IMR-90 (cell line): Measurements from ENCODE around the gene ZNF264.

ENCODE experiments used
- CTCF ChIP-seq: conservative IDR thresholded peaks from 2 replicates; pipeline ENCODE4 v1.5.1; 2012; ENCODE audit warnings: mild to moderate bottlenecking, low read depth, low read length, improper control_type of control experiment
- FOS ChIP-seq: fragments of 150-350 bp; IDR thresholded peaks from 2 replicates; pipeline ENCODE4 v1.6.1; 2016; ENCODE audit warnings: low read depth, low read length
- POLR2A ChIP-seq: IDR thresholded peaks from 2 replicates; pipeline ENCODE4 v1.6.1; 2012; ENCODE audit warnings: mild to moderate bottlenecking, low read depth, low read length
- RAD21 ChIP-seq: IDR thresholded peaks from 2 replicates; pipeline ENCODE4 v1.6.1; 2012; ENCODE audit warnings: low read length, improper control_type of control experiment
- USF2 ChIP-seq: fragments of 150-350 bp; IDR thresholded peaks from 2 replicates; pipeline ENCODE4 v1.6.1; 2017; ENCODE audit warnings: mild to moderate bottlenecking, antibody characterized with exemption, low read length, low read depth

- no peak for TF ChIP-seq CTCF
- no peak for TF ChIP-seq RAD21
- TF ChIP-seq USF2, result no peak
- TF ChIP-seq POLR2A, result no peak
- no peak for TF ChIP-seq FOS
Observed at GRCh38 chr19:57202160-57202559, 10.9 kb downstream of the ZNF264 start.
